ENCODE measurements around the gene GCH1.
"Not testable (repeated sequence)": the region's sequence is repeated elsewhere in the genome, so short reads cannot be mapped to it uniquely, and the experiment has no call there.

GRCh38 chr14:54801482-54801881 lies 101.1 kb downstream of the GCH1 start:
- TF ChIP-seq CTCF (IDR thresholded peaks at IDR 0.05; ENCODE audit: low read depth, low read length); EZH2phosphoT487 (IDR thresholded peaks at IDR 0.05; ENCODE audit: low read depth): not testable (repeated sequence)

All from OCI-LY3 (cell line).